ENCODE data around the gene HMGB4.

- TF ChIP-seq CTCF (IDR thresholded peaks at IDR 0.05) (no peak), REST (IDR thresholded peaks at IDR 0.05; ENCODE audit: insufficient read depth in 1 of 2, low read depth in 2 of 2, low read length in 1 of 2) (no peak), POLR2AphosphoS5 (IDR thresholded peaks at IDR 0.05; ENCODE audit: low read depth, low read length) (no peak), TCF7L2 (IDR thresholded peaks at IDR 0.05; ENCODE audit: low read depth, low read length) (no peak)
Observed at GRCh38 chr1:33842348-33842747, 21.5 kb upstream of the HMGB4 start.
